ENCODE data around the gene TEKT3. TPM values are rescaled to one million over a fixed set of nuclear protein-coding genes. Genes with fewer than 3 reads are reported as not detected.
A peak's percentile ranks its signal among the peaks of the same experiment; 100 is the strongest.

TEKT3 gene
- polyA plus RNA-seq, 1 of the 3 experiments (the other 2 are of a cell fraction): 0.62 TPM

DNA sequence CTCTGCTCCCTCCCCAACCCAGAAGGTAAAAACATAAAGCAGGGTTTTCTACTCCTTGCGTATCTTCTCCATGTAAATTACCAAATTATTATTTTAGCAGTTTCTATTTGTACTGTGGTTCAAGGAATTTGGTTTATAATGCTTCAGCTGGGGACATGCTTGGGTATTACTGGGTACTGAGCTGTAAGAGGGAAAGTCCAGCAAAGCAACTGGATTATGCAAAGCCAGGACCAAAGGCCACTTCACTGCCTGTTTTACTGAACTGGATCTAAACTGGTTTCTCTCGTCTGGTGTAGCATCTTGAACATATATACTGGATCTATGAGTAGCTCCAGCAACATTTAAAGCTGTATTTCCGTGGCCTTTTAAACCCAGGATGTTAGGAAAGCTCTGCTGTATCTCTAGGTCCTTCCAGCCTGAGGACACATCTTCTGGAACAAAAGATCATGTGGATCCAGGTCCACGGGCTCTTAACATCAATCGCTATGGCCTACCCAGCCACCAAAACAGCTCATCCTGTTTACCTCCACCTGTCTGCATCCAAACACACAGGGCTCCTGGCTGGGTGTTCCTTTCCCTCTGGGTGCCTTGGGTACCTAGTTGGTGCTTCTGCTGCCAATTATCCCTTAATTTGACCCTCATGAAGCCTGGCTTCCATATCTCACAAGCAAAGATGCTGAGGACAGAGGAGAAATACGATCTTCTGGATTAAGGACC lies 83.4 kb downstream of the TEKT3 start:
- TF ChIP-seq JUND (IDR thresholded peaks at IDR 0.05): no peak
- TF ChIP-seq RAD21 (IDR thresholded peaks at IDR 0.05; ENCODE audit: low read length): no peak
- TF ChIP-seq NRF1 (IDR thresholded peaks at IDR 0.05; ENCODE audit: low read depth, low read length): no peak
- TF ChIP-seq, protein P1, sequence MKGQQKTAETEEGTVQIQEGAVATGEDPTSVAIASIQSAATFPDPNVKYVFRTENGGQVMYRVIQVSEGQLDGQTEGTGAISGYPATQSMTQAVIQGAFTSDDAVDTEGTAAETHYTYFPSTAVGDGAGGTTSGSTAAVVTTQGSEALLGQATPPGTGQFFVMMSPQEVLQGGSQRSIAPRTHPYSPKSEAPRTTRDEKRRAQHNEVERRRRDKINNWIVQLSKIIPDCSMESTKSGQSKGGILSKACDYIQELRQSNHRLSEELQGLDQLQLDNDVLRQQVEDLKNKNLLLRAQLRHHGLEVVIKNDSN (IDR thresholded peaks at IDR 0.05; ENCODE audit: borderline replicate concordance, low read depth): no peak
- no peak for TF ChIP-seq TCF12 (IDR thresholded peaks at IDR 0.05)
- TF ChIP-seq GABPA (IDR thresholded peaks at IDR 0.05; ENCODE audit: low read depth): no peak
- DNase-seq: no peak
- no peaks in the 10 kb centered on the region for H3K9me3 ChIP-seq
- ChIA-PET POLR2A (no interaction called here), CTCF (interaction anchor here (0.6 to 13.3 kb wide), 25 partner anchors 9 to 1468 kb away, joined by 3 to 359 read pairs (median 4); no protein-coding TSS in a partner anchor)
- H3K79me2 ChIP-seq (ENCODE audit: insufficient read depth): peaks cover 46% of the 10 kb centered on the region; the same call in 1 of the 2 replicates
- H3K27me3 ChIP-seq (ENCODE audit: insufficient read depth): no peaks in the 10 kb centered on the region
- H4K20me1 ChIP-seq (ENCODE audit: insufficient read depth): no peaks in the 10 kb centered on the region; the same call in 1 of the 2 replicates
- H3F3A ChIP-seq (replicated peaks; ENCODE audit: insufficient read depth): peaks cover 4% of the 10 kb centered on the region
- peak overlapping the region; percentile 8 to 47; a peak in 3 of 4 replicates for H3K27ac ChIP-seq (ENCODE audit: low read depth in 2 of 2, low read length in 1 of 2)
- H3K4me1 ChIP-seq (ENCODE audit: control insufficient read depth in 1 of 2, insufficient read depth in 2 of 2, low read depth in 1 of 2, low read length in 1 of 2): peaks cover 0 to 27% of the 10 kb centered on the region in 2 experiments; a peak in 2 of 4 replicates
- no peak overlapping the region; a peak in 1 of 4 replicates for H3K4me3 ChIP-seq (ENCODE audit: low read depth in 2 of 2, low read length in 1 of 2)
- H3K9ac ChIP-seq: no peak overlapping the region
- H3K9me2 ChIP-seq: no peaks in the 10 kb centered on the region
- H3K36me3 ChIP-seq (replicated peaks in 1 of 2; ENCODE audit: control insufficient read depth in 1 of 2, insufficient read depth in 2 of 2, low read length in 1 of 2): peaks cover 24 to 44% of the 10 kb centered on the region in 2 experiments
- WGBS (ENCODE audit: low lambda C conversion rate): 92% methylated on average over 6 of the region's 6 CpGs
- no peak overlapping the region for H2AFZ ChIP-seq (ENCODE audit: low read depth)
- H3K4me2 ChIP-seq: 0 out of 2 replicates have a peak overlapping the region, but pooled peaks have one; percentile 54

DNA sequence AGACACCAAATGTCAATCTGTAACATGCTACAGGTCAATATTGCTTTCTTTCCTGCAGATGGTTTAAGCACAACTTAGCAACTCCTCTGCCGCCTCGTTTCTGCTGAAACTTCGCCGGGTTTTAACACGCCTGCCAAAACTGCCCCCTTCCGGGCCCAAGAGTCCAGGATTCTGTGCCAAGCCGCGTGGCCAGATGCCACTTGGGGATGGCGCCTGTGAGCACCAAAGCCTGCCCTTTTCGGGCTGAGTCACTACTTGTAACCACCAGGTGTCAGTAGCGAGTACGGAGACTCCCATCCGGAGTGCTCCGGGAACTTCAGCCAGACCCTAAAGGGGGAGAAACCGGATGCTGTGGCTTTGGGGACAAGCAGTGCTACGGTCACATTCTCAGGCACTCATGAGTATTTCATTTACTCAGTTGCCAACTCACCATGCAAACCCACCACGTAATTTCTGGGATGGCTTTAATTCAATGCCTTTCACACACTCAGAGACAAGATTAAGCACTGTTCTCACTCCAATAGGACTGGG lies 84.1 kb downstream of the TEKT3 start:
- Histone ChIP-seq H3K79me2 (ENCODE audit: insufficient read depth) (peaks cover 51% of the 10 kb centered on the region), H3K4me2 (peak overlapping the region; percentile 54; the same call in 1 of the 2 replicates), H3K9ac (no peak overlapping the region), H3K9me2 (no peaks in the 10 kb centered on the region), H3K9me3 (no peaks in the 10 kb centered on the region), H4K20me1 (ENCODE audit: insufficient read depth) (no peaks in the 10 kb centered on the region; the same call in 1 of the 2 replicates), H3K36me3 (replicated peaks in 1 of 2; ENCODE audit: control insufficient read depth in 1 of 2, insufficient read depth in 2 of 2, low read length in 1 of 2) (peaks cover 24 to 51% of the 10 kb centered on the region in 2 experiments), H3K4me1 (ENCODE audit: control insufficient read depth in 1 of 2, insufficient read depth in 2 of 2, low read depth in 1 of 2, low read length in 1 of 2) (peaks cover 0 to 26% of the 10 kb centered on the region in 2 experiments; a peak in 2 of 4 replicates), H3K27ac (ENCODE audit: low read depth in 2 of 2, low read length in 1 of 2) (peak overlapping the region; percentile 8 to 47; a peak in 3 of 4 replicates), H3F3A (replicated peaks; ENCODE audit: insufficient read depth) (peaks cover 4% of the 10 kb centered on the region), H3K4me3 (ENCODE audit: low read depth in 2 of 2, low read length in 1 of 2) (peak overlapping the region in 1 of 2 experiments; percentile 8; a peak in 1 of 4 replicates), H2AFZ (ENCODE audit: low read depth) (no peak overlapping the region), H3K27me3 (ENCODE audit: insufficient read depth) (no peaks in the 10 kb centered on the region)
- peak; percentile 83 for DNase-seq
- ChIA-PET CTCF (interaction anchor here (0.6 to 13.3 kb wide), 35 partner anchors 10 to 404 kb away, joined by 3 to 359 read pairs (median 4); no protein-coding TSS in a partner anchor), POLR2A (no interaction called here)
- WGBS (ENCODE audit: low lambda C conversion rate): 3% methylated on average over 15 of the region's 17 CpGs
- TF ChIP-seq JUND (IDR thresholded peaks at IDR 0.05): 0 out of 2 replicates have a peak, but pooled peaks have one; percentile 15
- TF ChIP-seq, protein P2, sequence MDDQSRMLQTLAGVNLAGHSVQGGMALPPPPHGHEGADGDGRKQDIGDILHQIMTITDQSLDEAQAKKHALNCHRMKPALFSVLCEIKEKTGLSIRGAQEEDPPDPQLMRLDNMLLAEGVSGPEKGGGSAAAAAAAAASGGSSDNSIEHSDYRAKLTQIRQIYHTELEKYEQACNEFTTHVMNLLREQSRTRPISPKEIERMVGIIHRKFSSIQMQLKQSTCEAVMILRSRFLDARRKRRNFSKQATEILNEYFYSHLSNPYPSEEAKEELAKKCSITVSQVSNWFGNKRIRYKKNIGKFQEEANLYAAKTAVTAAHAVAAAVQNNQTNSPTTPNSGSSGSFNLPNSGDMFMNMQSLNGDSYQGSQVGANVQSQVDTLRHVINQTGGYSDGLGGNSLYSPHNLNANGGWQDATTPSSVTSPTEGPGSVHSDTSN (IDR thresholded peaks at IDR 0.05): no peak; the same call in 1 of the 2 replicates
- TF ChIP-seq, protein P3, sequence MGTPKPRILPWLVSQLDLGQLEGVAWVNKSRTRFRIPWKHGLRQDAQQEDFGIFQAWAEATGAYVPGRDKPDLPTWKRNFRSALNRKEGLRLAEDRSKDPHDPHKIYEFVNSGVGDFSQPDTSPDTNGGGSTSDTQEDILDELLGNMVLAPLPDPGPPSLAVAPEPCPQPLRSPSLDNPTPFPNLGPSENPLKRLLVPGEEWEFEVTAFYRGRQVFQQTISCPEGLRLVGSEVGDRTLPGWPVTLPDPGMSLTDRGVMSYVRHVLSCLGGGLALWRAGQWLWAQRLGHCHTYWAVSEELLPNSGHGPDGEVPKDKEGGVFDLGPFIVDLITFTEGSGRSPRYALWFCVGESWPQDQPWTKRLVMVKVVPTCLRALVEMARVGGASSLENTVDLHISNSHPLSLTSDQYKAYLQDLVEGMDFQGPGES (IDR thresholded peaks at IDR 0.05; ENCODE audit: low read depth, low read length): no peak
- TF ChIP-seq, protein P4, sequence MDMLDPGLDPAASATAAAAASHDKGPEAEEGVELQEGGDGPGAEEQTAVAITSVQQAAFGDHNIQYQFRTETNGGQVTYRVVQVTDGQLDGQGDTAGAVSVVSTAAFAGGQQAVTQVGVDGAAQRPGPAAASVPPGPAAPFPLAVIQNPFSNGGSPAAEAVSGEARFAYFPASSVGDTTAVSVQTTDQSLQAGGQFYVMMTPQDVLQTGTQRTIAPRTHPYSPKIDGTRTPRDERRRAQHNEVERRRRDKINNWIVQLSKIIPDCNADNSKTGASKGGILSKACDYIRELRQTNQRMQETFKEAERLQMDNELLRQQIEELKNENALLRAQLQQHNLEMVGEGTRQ (IDR thresholded peaks at IDR 0.05; ENCODE audit: borderline replicate concordance, low read depth, low read length): no peak
- TF ChIP-seq RCOR1 (IDR thresholded peaks at IDR 0.05; ENCODE audit: low read length): peak; percentile 50
- TF ChIP-seq, protein P5, sequence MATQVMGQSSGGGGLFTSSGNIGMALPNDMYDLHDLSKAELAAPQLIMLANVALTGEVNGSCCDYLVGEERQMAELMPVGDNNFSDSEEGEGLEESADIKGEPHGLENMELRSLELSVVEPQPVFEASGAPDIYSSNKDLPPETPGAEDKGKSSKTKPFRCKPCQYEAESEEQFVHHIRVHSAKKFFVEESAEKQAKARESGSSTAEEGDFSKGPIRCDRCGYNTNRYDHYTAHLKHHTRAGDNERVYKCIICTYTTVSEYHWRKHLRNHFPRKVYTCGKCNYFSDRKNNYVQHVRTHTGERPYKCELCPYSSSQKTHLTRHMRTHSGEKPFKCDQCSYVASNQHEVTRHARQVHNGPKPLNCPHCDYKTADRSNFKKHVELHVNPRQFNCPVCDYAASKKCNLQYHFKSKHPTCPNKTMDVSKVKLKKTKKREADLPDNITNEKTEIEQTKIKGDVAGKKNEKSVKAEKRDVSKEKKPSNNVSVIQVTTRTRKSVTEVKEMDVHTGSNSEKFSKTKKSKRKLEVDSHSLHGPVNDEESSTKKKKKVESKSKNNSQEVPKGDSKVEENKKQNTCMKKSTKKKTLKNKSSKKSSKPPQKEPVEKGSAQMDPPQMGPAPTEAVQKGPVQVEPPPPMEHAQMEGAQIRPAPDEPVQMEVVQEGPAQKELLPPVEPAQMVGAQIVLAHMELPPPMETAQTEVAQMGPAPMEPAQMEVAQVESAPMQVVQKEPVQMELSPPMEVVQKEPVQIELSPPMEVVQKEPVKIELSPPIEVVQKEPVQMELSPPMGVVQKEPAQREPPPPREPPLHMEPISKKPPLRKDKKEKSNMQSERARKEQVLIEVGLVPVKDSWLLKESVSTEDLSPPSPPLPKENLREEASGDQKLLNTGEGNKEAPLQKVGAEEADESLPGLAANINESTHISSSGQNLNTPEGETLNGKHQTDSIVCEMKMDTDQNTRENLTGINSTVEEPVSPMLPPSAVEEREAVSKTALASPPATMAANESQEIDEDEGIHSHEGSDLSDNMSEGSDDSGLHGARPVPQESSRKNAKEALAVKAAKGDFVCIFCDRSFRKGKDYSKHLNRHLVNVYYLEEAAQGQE (IDR thresholded peaks at IDR 0.05; ENCODE audit: low read depth, low read length): no peak
- TF ChIP-seq FOXJ3 (CRISPR knock-in tag; IDR thresholded peaks at IDR 0.05): no peak
- no peak for TF ChIP-seq CHD2 (IDR thresholded peaks at IDR 0.05; ENCODE audit: low read length, partially characterized antibody)
- no peak for TF ChIP-seq RFX5 (IDR thresholded peaks at IDR 0.05; ENCODE audit: low read length)
- TF ChIP-seq RXRA (IDR thresholded peaks at IDR 0.05; ENCODE audit: borderline replicate concordance, low read depth): no peak

Data from SK-N-SH (cell line).